Natural killer cell (primary cell): Measurements from ENCODE around the gene RAB8B. TPM values are rescaled to one million over a fixed set of nuclear protein-coding genes. Genes with fewer than 3 reads are reported as not detected.

Source experiments
- ATAC-seq, 3 donors: fragments of 150-1000 bp in 2 of 3; fragments of 200-7000 bp in 1 of 3; cut with Tn5 transposase; 1 replicate in 1 of 3; 2 replicates in 2 of 3; pipeline ENCODE4 v1.10.0; 2021; ENCODE audit warnings: mild to moderate bottlenecking in 2 of 3, moderate library complexity in 2 of 3
- DNase-seq, 2 donors: peaks; one replicate each; pipeline versions ENCODE4 v3.0.0 to v3.0.0-alpha.2; 2013 to 2021; ENCODE audit warnings: mixed read lengths in 1 of 2
- H3K27ac ChIP-seq: one replicate; pipeline ENCODE4 v1.5.1; 2013; ENCODE audit warnings: mild to moderate bottlenecking, low read length
- H3K27me3 ChIP-seq: one replicate; pipeline ENCODE4 v1.6.1; 2013; ENCODE audit warnings: low read length; ENCODE audit not compliant: control insufficient read depth, insufficient read depth
- H3K36me3 ChIP-seq: one replicate; pipeline ENCODE4 v1.6.1; 2013; ENCODE audit warnings: low read length; ENCODE audit not compliant: control insufficient read depth, insufficient read depth
- H3K4me1 ChIP-seq: one replicate; pipeline ENCODE4 v1.6.1; 2013; ENCODE audit warnings: low read length; ENCODE audit not compliant: control insufficient read depth, insufficient read depth
- H3K4me3 ChIP-seq: one replicate; pipeline ENCODE4 v1.5.1; 2013; ENCODE audit warnings: low read length
- H3K9me3 ChIP-seq: one replicate; pipeline ENCODE4 v1.6.1; 2013; ENCODE audit warnings: low read length; ENCODE audit not compliant: control insufficient read depth, insufficient read depth
- H3K27ac Mint-ChIP-seq, 2 donors: one replicate each; pipeline ENCODE4 v1.8.0; 2022; ENCODE audit warnings: mild to moderate bottlenecking in 2 of 2, mixed read lengths in 2 of 2, moderate library complexity in 1 of 2
- H3K27me3 Mint-ChIP-seq, 2 donors: one replicate each; pipeline ENCODE4 v1.8.0; 2022; ENCODE audit warnings: low read depth in 2 of 2, mixed read lengths in 2 of 2
- H3K36me3 Mint-ChIP-seq: one replicate; pipeline ENCODE4 v1.8.0; 2022; ENCODE audit warnings: mixed read lengths
- H3K4me1 Mint-ChIP-seq, 2 donors: one replicate each; pipeline ENCODE4 v1.8.0; 2022; ENCODE audit warnings: mixed read lengths in 2 of 2
- H3K4me3 Mint-ChIP-seq: one replicate; pipeline ENCODE4 v1.8.0; 2022; ENCODE audit warnings: mild to moderate bottlenecking, moderate library complexity, mixed read lengths
- H3K9me3 Mint-ChIP-seq, 2 donors: one replicate each; pipeline ENCODE4 v1.8.0; 2022; ENCODE audit warnings: mixed read lengths in 2 of 2
- WGBS: methylation state at CpG from one replicate; pipeline ENCODE4 v1.1.7; 2013; ENCODE audit warnings: missing lambda C conversion rate; ENCODE audit not compliant: insufficient coverage; 5-methylcytosine and 5-hydroxymethylcytosine counted together
- intact Hi-C: fragments of 100-400 bp; cut with micrococcal nuclease; formaldehyde crosslinking; loops from one replicate; pipeline ENCODE4 v1.14.2; 2022
- total RNA-seq, 4 donors: library from RNA; stranded (reverse); fragments of 120-200 nt in 1 of 4; gene quantifications; one replicate each; pipeline versions ENCODE4 v1.2.3 to v1.2.4, GENCODE V29; 2013 to 2022
- TF ChIP-seq, protein P1 (sequence below): fragments of 200-600 bp; IDR thresholded peaks from one replicate; pipeline ENCODE4 v1.8.0; 2022; ENCODE audit warnings: antibody characterized with exemption

Gene RAB8B
- total RNA-seq, 3 donors from 2014 or later (not counting 1 experiment from before 2014, with no cell fraction given), result 128 to 155 (median 137) TPM

DNA sequence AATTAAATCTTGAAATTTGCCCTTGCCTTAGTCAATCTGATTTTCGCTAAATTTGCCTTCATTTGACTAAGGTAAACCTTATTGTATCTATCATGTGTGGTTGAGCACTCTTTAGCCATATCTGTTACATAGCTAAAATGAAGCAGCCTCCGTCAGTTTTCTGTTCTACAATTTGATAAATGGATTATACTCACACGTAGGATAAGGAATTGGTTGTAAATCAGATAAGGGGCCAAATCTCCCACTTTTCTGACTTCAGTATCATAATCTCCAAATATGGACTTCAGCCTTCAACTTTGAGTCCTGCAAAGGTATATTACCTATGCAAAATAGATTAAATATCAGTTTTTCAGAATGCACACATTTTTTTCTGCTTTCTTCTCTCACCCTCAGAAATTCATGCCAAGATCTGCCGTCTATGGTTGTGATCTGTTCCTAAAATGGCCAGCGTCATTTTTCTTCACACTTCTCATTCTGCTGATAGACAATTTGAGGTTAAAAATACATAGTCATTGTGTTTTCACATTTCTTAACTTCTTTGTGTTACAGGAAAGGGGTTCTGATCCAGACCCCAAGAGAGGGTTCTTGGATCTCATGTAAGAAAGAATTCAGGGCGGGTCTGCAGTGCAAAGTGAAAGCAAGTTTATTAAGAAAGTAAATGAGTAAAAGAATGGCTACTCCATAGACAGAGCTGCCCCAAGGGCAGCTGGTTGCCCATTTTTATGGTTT lies 36.9 kb downstream of the RAB8B start:
- Histone ChIP-seq H3K4me3 (no peak overlapping the region), H3K4me1 (peaks cover 16% of the 10 kb centered on the region), H3K27ac (peak overlapping the region; percentile 64), H3K36me3 (peaks cover 24% of the 10 kb centered on the region), H3K9me3 (no peaks in the 10 kb centered on the region), H3K27me3 (no peaks in the 10 kb centered on the region)
- intact Hi-C loops, result no loop called here
- no peak for DNase-seq
- WGBS, result 51% methylated on average over 4 of the region's 6 CpGs
- Mint-ChIP-seq H3K27ac (peak overlapping the region; percentile 77 to 92), H3K4me3 (peak overlapping the region; percentile 89), H3K9me3 (no peaks in the 10 kb centered on the region), H3K36me3 (peaks cover 8% of the 10 kb centered on the region), H3K27me3 (no peaks in the 10 kb centered on the region), H3K4me1 (peaks cover 52 to 70% of the 10 kb centered on the region in 2 donors)
- ATAC-seq, result peak; percentile 42 to 69 (median 51)
- TF ChIP-seq, protein P1, sequence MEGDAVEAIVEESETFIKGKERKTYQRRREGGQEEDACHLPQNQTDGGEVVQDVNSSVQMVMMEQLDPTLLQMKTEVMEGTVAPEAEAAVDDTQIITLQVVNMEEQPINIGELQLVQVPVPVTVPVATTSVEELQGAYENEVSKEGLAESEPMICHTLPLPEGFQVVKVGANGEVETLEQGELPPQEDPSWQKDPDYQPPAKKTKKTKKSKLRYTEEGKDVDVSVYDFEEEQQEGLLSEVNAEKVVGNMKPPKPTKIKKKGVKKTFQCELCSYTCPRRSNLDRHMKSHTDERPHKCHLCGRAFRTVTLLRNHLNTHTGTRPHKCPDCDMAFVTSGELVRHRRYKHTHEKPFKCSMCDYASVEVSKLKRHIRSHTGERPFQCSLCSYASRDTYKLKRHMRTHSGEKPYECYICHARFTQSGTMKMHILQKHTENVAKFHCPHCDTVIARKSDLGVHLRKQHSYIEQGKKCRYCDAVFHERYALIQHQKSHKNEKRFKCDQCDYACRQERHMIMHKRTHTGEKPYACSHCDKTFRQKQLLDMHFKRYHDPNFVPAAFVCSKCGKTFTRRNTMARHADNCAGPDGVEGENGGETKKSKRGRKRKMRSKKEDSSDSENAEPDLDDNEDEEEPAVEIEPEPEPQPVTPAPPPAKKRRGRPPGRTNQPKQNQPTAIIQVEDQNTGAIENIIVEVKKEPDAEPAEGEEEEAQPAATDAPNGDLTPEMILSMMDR, result no peak

DNA sequence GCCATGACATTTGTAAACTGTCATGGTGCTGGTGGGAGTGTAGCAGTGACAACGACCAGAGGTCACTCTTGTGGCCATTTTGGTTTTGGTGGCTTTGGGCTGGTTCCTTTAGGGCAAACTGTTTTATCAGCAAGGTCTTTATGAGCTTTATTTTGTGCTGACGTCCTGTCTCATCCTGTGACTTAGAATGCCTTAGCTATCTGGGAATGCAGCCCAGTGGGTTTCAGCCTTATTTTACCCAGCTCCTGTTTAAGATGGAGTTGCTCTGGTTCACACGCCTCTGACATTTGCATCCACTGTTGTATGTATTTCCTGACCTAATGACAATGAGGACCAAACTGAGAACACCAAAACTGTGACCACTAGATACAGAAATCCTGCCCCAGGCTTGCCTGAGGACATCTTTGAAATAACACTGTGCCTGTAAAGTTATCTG lies 37.6 kb downstream of the RAB8B start:
- Mint-ChIP-seq H3K36me3 (peaks cover 8% of the 10 kb centered on the region), H3K27me3 (no peaks in the 10 kb centered on the region), H3K27ac (peak overlapping the region; percentile 77 to 92), H3K9me3 (no peaks in the 10 kb centered on the region), H3K4me3 (peak overlapping the region; percentile 65), H3K4me1 (peaks cover 52 to 70% of the 10 kb centered on the region in 2 donors)
- no peak for DNase-seq
- Histone ChIP-seq H3K4me1 (peaks cover 12% of the 10 kb centered on the region), H3K27me3 (no peaks in the 10 kb centered on the region), H3K36me3 (peaks cover 24% of the 10 kb centered on the region), H3K4me3 (no peak overlapping the region), H3K27ac (peak overlapping the region; percentile 64), H3K9me3 (no peaks in the 10 kb centered on the region)
- WGBS, result 49% methylated on average over 3 of the region's 3 CpGs
- intact Hi-C loops, result no loop called here
- ATAC-seq, result peak in 2 of 3 donors; percentile 6 to 20
- TF ChIP-seq, protein P1, result no peak

DNA sequence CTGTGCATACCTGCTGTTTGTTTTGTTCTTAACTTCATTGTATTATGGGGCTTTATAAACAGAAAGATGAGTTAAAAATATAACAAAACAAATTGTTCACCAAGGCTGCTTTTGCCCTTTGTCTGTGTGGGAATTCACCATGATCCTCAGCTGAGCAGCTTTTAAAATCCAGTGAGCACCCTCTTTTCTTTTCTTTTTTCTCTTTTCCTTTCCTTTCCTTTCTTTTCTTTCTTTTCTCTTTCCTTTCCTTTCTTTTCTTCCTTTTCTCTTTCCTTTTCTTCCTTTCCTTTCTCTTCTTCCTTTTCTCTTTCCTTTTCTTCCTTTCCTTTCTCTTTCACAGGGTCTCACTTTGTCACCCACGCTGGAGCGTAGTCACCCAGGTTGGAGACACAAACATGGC lies 38.3 kb downstream of the RAB8B start:
- Histone ChIP-seq H3K4me1 (peaks cover 12% of the 10 kb centered on the region), H3K27me3 (no peaks in the 10 kb centered on the region), H3K36me3 (peaks cover 24% of the 10 kb centered on the region), H3K4me3 (no peak overlapping the region), H3K27ac (no peak overlapping the region), H3K9me3 (no peaks in the 10 kb centered on the region)
- Mint-ChIP-seq H3K4me1 (peaks cover 54 to 71% of the 10 kb centered on the region in 2 donors), H3K9me3 (no peaks in the 10 kb centered on the region), H3K27me3 (no peaks in the 10 kb centered on the region), H3K36me3 (peaks cover 8% of the 10 kb centered on the region), H3K4me3 (peak overlapping the region; percentile 65), H3K27ac (peak overlapping the region; percentile 77 to 92)
- ATAC-seq (no peak), DNase-seq (no peak)
- 90% methylated on average over 2 of the region's 2 CpGs for WGBS
- TF ChIP-seq, protein P1, result no peak
- intact Hi-C loops, result no loop called here
